HG02852 (cell line): ENCODE data around the gene CCNY.
"Not testable (repeated sequence)": the region's sequence is repeated elsewhere in the genome, so short reads cannot be mapped to it uniquely, and the experiment has no call there.

ENCODE experiments used
- ATAC-seq: cut with Tn5 transposase; IDR thresholded peaks from one replicate; pipeline ENCODE4 v1.9.1; 2021; ENCODE audit warnings: mild to moderate bottlenecking, moderate library complexity; ENCODE audit not compliant: unreplicated experiment

CCNY gene

GRCh38 chr10:35506741-35507140 is 170.4 kb downstream of the CCNY start:
- peak; percentile 49 for ATAC-seq

GRCh38 chr10:35507519-35508109 is 171.3 kb downstream of the CCNY start:
- no peak for ATAC-seq

DNA sequence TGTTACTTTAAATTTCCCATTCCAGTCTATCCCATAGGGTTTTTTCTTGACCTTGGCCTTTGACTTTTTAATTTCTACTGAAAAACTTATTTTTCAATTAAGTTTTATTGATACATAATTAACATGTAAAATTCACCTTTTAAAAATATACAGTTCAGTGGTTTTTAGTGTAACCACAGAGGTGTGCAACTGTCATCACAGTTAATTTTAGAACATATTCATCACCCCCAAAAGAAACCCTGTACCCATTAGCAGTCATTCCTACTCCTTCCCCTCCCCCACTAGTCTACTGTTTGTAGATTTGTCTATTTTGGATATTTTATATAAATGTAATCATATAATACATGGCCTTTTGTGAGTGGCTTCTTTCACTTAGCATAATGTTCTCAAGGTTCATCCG is 172.3 kb downstream of the CCNY start:
- no peak for ATAC-seq

- ATAC-seq = no peak
These were observed 174.6 kb downstream of the CCNY start for GRCh38 chr10:35510891-35511290.

GRCh38 chr10:35511647-35512046 is 175.3 kb downstream of the CCNY start:
- ATAC-seq = no peak

DNA sequence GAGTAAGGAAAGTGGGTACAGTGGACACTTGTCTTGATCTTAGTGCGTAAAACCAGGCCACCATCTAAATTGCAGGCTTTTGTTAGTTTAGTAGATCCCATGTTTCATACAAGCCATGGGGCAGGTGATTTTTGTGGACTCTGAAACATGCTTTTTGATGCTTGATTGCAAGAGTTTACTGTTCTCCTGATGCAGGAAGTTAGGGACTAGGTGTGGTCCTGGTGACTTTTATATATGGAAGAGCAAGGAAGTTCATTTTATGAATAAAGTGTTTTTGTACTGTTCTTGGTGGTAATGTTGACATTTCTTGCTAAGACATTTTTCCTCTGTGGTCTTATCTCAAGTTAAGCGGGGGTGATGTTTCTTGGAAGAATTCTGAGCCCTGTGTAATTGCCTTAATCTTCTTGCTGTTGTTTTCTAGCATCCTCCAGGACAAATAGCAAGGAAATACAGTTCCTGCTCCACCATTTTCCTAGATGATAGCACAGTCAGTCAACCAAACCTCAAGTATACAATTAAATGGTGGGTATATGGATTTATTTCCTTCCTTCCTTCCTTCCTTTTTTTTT is 179.9 kb downstream of the CCNY start:
- no peak for ATAC-seq

GRCh38 chr10:35517431-35518181 is 181.3 kb downstream of the CCNY start:
- ATAC-seq = no peak

DNA sequence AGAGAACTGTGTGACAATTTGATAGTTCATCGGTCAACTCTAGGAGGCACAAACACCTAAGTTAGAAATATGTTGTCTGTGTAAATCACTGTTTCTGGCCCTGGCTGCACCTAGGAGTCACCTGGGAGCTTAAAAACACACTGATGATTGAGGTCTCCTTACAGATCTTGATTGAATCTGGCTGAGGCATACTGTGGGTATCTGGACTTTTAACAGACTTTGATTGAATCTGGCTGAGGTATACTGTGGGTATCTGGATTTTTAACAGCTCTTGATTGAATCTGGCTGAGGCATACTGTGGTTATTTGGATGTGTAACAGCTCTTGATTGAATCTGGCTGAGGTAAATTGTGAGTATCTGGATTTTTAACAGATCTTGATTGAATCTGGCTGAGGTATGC is 181.9 kb downstream of the CCNY start:
- not testable (repeated sequence) for ATAC-seq

DNA sequence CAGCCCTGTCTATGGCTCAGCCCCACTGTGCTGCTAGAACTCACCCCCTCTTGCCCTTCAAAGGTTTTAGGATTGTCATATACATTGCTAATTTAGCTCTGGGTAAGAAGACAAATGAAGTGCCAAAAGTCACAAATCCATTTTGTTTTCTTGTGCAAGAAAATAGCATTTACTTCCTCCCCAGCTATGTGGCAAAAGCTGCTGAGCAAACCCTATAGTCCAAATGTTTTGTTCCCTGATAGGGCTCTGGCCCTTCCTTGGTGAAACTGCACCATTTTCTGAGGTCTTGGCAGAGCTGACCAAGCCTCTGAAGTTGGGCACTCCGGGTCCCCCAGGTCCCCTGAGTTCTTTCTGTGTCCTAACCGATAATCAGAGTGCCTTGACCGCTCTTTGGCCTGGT is 184.7 kb downstream of the CCNY start:
- no peak for ATAC-seq

- ATAC-seq = peak; percentile 74
These were observed 187.4 kb downstream of the CCNY start for GRCh38 chr10:35523670-35524225.

- ATAC-seq = no peak
These were observed 190.4 kb downstream of the CCNY start for GRCh38 chr10:35526746-35527145.

GRCh38 chr10:35532141-35532540 is 195.8 kb downstream of the CCNY start:
- ATAC-seq = no peak

- ATAC-seq = no peak
These were observed 197.3 kb downstream of the CCNY start for GRCh38 chr10:35533565-35533964.

DNA sequence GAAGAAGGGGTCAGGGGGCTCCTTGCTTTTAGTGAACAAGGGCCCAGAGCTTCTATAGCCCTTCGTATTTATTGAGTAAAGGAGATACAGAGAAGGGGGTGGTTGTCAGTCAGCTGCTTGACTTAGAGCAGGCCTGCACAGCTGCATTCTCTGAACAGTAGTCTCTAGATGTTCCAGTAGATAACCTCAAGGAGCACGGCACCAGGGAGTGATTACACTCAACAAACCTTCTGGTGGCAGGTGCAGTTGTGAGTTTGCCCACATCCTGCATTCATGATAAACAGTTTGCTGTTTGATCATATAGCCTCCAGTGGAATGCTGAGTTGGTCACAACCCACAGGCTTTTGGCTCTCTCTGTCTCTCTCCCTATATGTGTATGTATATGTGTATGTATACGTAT is 198.8 kb downstream of the CCNY start:
- ATAC-seq = no peak

DNA sequence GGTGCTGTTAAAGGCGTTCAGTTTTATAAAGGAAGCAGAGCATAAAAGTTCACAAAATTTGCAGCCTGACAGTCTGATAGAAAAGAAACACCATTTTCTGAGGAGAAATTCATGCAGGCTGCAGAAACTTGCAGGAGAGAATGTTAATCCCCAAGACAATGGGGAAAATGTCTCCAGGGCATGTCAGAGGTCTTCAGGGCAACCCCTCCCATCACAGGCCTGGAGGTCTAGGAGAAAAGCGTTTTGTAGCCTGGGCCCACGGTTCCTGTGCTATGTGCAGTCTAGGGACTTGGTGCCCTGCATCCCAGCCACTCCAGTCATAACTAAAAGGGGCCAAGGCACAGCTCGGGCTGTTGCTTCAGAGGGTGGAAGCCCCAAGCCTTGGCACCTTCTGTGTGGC is 200.5 kb downstream of the CCNY start:
- no peak for ATAC-seq

DNA sequence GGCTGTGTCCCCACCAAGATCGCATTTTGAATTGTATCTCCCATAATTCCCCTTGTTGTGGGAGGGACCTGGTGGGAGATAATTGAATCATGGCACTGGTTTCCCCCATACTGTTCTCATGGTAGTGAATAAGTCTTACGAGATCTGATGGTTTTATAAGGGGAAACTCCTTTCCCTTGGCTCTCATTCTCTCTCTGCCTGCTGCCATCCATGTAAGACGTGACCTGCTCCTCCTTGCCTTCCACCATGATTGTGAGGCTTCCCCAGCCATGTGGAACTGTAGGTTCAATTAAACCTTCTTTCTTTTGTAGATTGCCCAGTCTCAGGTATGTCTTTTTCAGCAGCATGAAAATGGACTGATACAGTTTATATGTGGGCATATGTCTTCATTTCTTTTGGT is 201.6 kb downstream of the CCNY start:
- not testable (repeated sequence) for ATAC-seq

GRCh38 chr10:35540296-35541164 is 204.2 kb downstream of the CCNY start:
- ATAC-seq = no peak

DNA sequence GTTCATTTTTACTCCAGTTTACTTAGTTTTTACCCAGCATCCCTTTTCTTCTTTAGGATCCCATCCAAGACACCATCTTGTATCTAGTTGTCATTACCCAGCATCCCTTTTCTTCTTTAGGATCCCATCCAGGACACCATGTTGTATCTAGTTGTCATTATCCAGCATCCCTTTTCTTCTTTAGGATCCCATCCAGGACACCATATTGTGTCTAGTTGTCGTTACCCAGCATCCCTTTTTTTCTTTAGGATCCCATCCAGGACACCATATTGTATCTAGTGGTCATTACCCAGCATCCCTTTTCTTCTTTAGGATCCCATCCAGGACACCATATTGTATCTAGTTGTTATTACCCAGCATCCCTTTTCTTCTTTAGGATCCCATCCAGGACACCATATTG is 205.4 kb downstream of the CCNY start:
- no peak for ATAC-seq

GRCh38 chr10:35542303-35542702 is 206.0 kb downstream of the CCNY start:
- no peak for ATAC-seq

DNA sequence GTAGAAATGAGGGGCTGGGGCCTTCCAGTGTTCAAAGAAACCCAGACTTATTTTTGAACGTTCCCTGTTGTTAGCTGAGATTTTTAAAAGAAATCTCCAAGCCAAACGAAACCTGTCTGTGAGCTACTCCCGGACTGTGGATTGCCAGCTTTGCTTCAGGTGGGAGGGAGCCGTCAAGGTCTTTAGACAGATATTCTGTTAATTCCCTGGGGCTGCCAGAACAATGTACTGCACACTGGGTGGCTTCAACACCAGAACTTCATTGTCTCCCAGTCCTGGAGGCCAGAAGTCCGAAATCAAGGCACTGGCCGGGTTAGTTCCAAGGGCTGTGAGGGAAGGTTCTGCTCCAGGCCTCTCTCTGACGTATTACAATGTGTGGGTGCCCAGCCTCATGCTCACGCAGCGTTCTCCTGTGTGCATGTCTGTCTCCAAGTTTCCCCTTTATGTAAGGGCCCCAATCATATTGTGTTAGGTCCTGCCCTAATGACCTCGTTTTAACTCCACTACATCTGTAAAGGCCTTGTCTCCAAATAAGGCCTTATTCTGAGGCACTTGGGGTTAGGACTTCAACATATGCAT is 208.9 kb downstream of the CCNY start:
- ATAC-seq = no peak
